HG02759 (cell line): Measurements from ENCODE around the gene KPNA6.
"Not testable (repeated sequence)": the region's sequence is repeated elsewhere in the genome, so short reads cannot be mapped to it uniquely, and the experiment has no call there.

Experiments
- ATAC-seq: cut with Tn5 transposase; IDR thresholded peaks from one replicate; pipeline ENCODE4 v1.9.1; 2021; ENCODE audit warnings: mild to moderate bottlenecking, moderate library complexity; ENCODE audit not compliant: unreplicated experiment

KPNA6 gene

GRCh38 chr1:32100359-32100758 is 7.5 kb upstream of the KPNA6 start:
- no peak for ATAC-seq

- no peak for ATAC-seq
Observed at GRCh38 chr1:32100807-32101708, 6.8 kb upstream of the KPNA6 start.

GRCh38 chr1:32104127-32104526 is 3.7 kb upstream of the KPNA6 start:
- no peak for ATAC-seq

GRCh38 chr1:32105338-32105737 is 2.5 kb upstream of the KPNA6 start:
- no peak for ATAC-seq

- ATAC-seq = no peak
Observed at GRCh38 chr1:32106663-32107275, 1.1 kb upstream of the KPNA6 start.

GRCh38 chr1:32111040-32111623 is 3.3 kb downstream of the KPNA6 start:
- ATAC-seq = no peak

GRCh38 chr1:32111789-32112188 is 3.9 kb downstream of the KPNA6 start:
- no peak for ATAC-seq

GRCh38 chr1:32112806-32113375 is 5.0 kb downstream of the KPNA6 start:
- ATAC-seq = no peak

GRCh38 chr1:32113436-32113835 is 5.6 kb downstream of the KPNA6 start:
- ATAC-seq = not testable (repeated sequence)

- ATAC-seq = no peak
Observed at GRCh38 chr1:32114420-32114819, 6.6 kb downstream of the KPNA6 start.

- ATAC-seq = no peak
Observed at GRCh38 chr1:32115496-32115895, 7.6 kb downstream of the KPNA6 start.

GRCh38 chr1:32116531-32116930 is 8.7 kb downstream of the KPNA6 start:
- ATAC-seq = no peak

GRCh38 chr1:32122151-32122550 is 14.3 kb downstream of the KPNA6 start:
- ATAC-seq = no peak

GRCh38 chr1:32123361-32123760 is 15.5 kb downstream of the KPNA6 start:
- ATAC-seq = not testable (repeated sequence)

GRCh38 chr1:32125313-32125712 is 17.5 kb downstream of the KPNA6 start:
- no peak for ATAC-seq

GRCh38 chr1:32126770-32127169 is 18.9 kb downstream of the KPNA6 start:
- ATAC-seq = no peak

- no peak for ATAC-seq
Observed at GRCh38 chr1:32127409-32128198, 19.7 kb downstream of the KPNA6 start.

GRCh38 chr1:32128479-32128878 is 20.6 kb downstream of the KPNA6 start:
- no peak for ATAC-seq

- no peak for ATAC-seq
Observed at GRCh38 chr1:32128964-32129363, 21.1 kb downstream of the KPNA6 start.

GRCh38 chr1:32133950-32134280 is 26.1 kb downstream of the KPNA6 start:
- not testable (repeated sequence) for ATAC-seq

GRCh38 chr1:32137111-32137510 is 29.3 kb downstream of the KPNA6 start:
- ATAC-seq = no peak
